SK-N-DZ (cell line): ENCODE results near the gene UNC45B.
A peak's percentile ranks its signal among the peaks of the same experiment; 100 is the strongest.
"Not testable (repeated sequence)": the region's sequence is repeated elsewhere in the genome, so short reads cannot be mapped to it uniquely, and the experiment has no call there.

Experiments used
- DNase-seq: peaks from one replicate; pipeline ENCODE4 v3.0.0-alpha.2; 2015; ENCODE audit warnings: low spot score

Gene UNC45B

GRCh38 chr17:35141681-35142466 is 5.7 kb upstream of the UNC45B start, which contains the start of gene NLE1:
TSS of gene NLE1 (minus strand) at chr17:35142303. CDS start at chr17:35142275, 28 bp downstream.
- DNase-seq: peak; percentile 85

GRCh38 chr17:35142467-35142796 is 5.2 kb upstream of the UNC45B start:
- no peak for DNase-seq

- DNase-seq: no peak
These were observed 2.8 kb upstream of the UNC45B start for GRCh38 chr17:35144840-35145239.

GRCh38 chr17:35146214-35146833 is 1.3 kb upstream of the UNC45B start:
- no peak for DNase-seq

GRCh38 chr17:35148144-35148543 is 527 bp downstream of the UNC45B start:
- DNase-seq: no peak

- DNase-seq: no peak
These were observed 2.3 kb downstream of the UNC45B start for GRCh38 chr17:35149941-35150340.

- not testable (repeated sequence) for DNase-seq
These were observed 3.5 kb downstream of the UNC45B start for GRCh38 chr17:35151080-35151479.

GRCh38 chr17:35152421-35153140 is 5.0 kb downstream of the UNC45B start:
- DNase-seq: no peak

GRCh38 chr17:35154196-35155165 is 6.9 kb downstream of the UNC45B start:
- DNase-seq: no peak

- DNase-seq: no peak
These were observed 7.6 kb downstream of the UNC45B start for GRCh38 chr17:35155246-35155645.

GRCh38 chr17:35159940-35160339 is 12.3 kb downstream of the UNC45B start:
- DNase-seq: no peak

- no peak for DNase-seq
These were observed 13.0 kb downstream of the UNC45B start for GRCh38 chr17:35160354-35161201.

- no peak for DNase-seq
These were observed 13.7 kb downstream of the UNC45B start for GRCh38 chr17:35161281-35161761.

- DNase-seq: no peak
These were observed 15.1 kb downstream of the UNC45B start for GRCh38 chr17:35162755-35163154.

GRCh38 chr17:35163886-35164285 is 16.3 kb downstream of the UNC45B start:
- no peak for DNase-seq

GRCh38 chr17:35164716-35165115 is 17.1 kb downstream of the UNC45B start:
- DNase-seq: no peak

GRCh38 chr17:35166526-35166925 is 18.9 kb downstream of the UNC45B start:
- DNase-seq: no peak

GRCh38 chr17:35167046-35167445 is 19.4 kb downstream of the UNC45B start:
- DNase-seq: no peak

- no peak for DNase-seq
These were observed 20.0 kb downstream of the UNC45B start for GRCh38 chr17:35167666-35168065.

GRCh38 chr17:35169835-35170363 is 22.3 kb downstream of the UNC45B start:
- no peak for DNase-seq
